Upper lobe of left lung (tissue), 4 donors: ENCODE results near the gene TBC1D1.

ENCODE experiments used
- CTCF ChIP-seq, 6 experiments: fragments of 450-650 bp in 4 of 6; fragments of 200-600 bp in 2 of 6; sonication (generic) in 2 of 6; IDR thresholded peaks; one replicate each; pipeline ENCODE4 v1.5.1; 2016 to 2019; ENCODE audit warnings: antibody characterized with exemption in 6 of 6
- EP300 ChIP-seq, 4 donors: sonication (generic); formaldehyde crosslinking; IDR thresholded peaks; one replicate each; pipeline ENCODE4 v1.5.1; 2017; ENCODE audit warnings: antibody characterized with exemption in 4 of 4, control low read depth in 2 of 4
- POLR2A ChIP-seq, 4 donors: fragments of 450-650 bp; IDR thresholded peaks; one replicate each; pipeline ENCODE4 v1.5.1; 2016 to 2017; ENCODE audit warnings: antibody characterized with exemption in 4 of 4, mild to moderate bottlenecking in 2 of 4

DNA sequence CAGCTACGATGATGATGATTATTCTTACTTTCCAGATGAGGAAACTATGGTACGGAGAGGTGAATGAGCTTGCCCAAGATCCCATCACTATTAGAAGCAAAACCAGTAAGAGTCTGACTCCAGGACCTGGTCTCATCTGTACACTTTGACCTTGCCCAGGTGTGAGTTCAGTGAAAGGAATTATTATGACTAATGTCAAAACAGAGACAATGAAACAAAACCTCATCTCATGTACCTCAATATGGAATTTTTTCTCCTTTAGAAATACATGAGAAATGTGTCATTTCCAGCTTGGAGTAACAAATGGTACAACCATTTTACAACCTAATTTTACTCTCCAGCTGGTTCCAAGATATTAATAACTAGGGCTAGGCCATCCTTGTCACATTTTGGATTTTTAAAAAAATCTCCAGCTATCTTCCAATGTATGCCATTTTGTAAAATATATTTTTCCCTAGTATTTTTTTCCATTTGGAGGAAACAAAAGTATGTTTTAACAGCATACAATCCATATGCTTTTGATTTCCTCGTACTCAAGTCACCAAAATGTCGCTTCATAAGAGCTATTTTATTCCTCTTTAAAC, 283.1 kb downstream of the TBC1D1 start:
- no peak for TF ChIP-seq CTCF (IDR thresholded peaks at IDR 0.05)
- TF ChIP-seq POLR2A (IDR thresholded peaks at IDR 0.05), result no peak
- TF ChIP-seq EP300 (IDR thresholded peaks at IDR 0.05), result no peak
